ENCODE measurements around the gene SH3BP2. TPM values are rescaled to one million over a fixed set of nuclear protein-coding genes. Genes with fewer than 3 reads are reported as not detected.

The SH3BP2 gene
- total RNA-seq, 8 experiments from 2014 or later = 17.5 to 41.5 (median 24.1) TPM

Other genes with a start within 250 kb of the SH3BP2 start
- gene TNIP2, start 36.7 kb upstream of the SH3BP2 start, total RNA-seq = 10 to 100 TPM; 10.5 to 42.8 (median 19.1) TPM
- 100 to 1,000 TPM; 104 to 214 (median 136) TPM for gene ADD1, start 50.8 kb downstream of the SH3BP2 start, total RNA-seq
- 10 to 100 TPM in 7 of 8 experiments, 1 to 10 TPM in 1; 8.6 to 58.0 (median 18.4) TPM for gene NOP14, start 170.3 kb downstream of the SH3BP2 start, total RNA-seq
- 10 to 100 TPM in 5 of 8 experiments, 1 to 10 TPM in 3; 7.3 to 22.2 (median 14.2) TPM for gene GRK4, start 170.5 kb downstream of the SH3BP2 start, total RNA-seq